IPS-NIHi7 (cell line): Measurements from ENCODE around the gene DIO3.

Source experiments
- DNase-seq: peaks from one replicate; pipeline ENCODE4 v3.0.0; 2012; ENCODE audit warnings: mixed read lengths; ENCODE audit errors: extremely low spot score

DIO3 gene

GRCh38 chr14:101598571-101599233 lies 37.4 kb downstream of the DIO3 start:
- no peak for DNase-seq

GRCh38 chr14:101599234-101599885 lies 38.1 kb downstream of the DIO3 start:
- no peak for DNase-seq

GRCh38 chr14:101600336-101600890 lies 39.1 kb downstream of the DIO3 start:
- no peak for DNase-seq

GRCh38 chr14:101600891-101601605 lies 39.8 kb downstream of the DIO3 start:
- DNase-seq = no peak

- no peak for DNase-seq
Observed at GRCh38 chr14:101601606-101602465, 40.5 kb downstream of the DIO3 start.

- no peak for DNase-seq
Observed at GRCh38 chr14:101602466-101602840, 41.2 kb downstream of the DIO3 start.

GRCh38 chr14:101603096-101603495 lies 41.8 kb downstream of the DIO3 start:
- DNase-seq = no peak

GRCh38 chr14:101604228-101604934 lies 43.1 kb downstream of the DIO3 start:
- no peak for DNase-seq

GRCh38 chr14:101604935-101605780 lies 43.9 kb downstream of the DIO3 start:
- DNase-seq = no peak

GRCh38 chr14:101605836-101606235 lies 44.5 kb downstream of the DIO3 start:
- no peak for DNase-seq
